GM21515 (cell line): ENCODE data around the gene AXIN1.

ENCODE experiments used
- ATAC-seq: cut with Tn5 transposase; IDR thresholded peaks from one replicate; pipeline ENCODE4 v1.9.1; 2021; ENCODE audit not compliant: unreplicated experiment

Gene AXIN1

DNA sequence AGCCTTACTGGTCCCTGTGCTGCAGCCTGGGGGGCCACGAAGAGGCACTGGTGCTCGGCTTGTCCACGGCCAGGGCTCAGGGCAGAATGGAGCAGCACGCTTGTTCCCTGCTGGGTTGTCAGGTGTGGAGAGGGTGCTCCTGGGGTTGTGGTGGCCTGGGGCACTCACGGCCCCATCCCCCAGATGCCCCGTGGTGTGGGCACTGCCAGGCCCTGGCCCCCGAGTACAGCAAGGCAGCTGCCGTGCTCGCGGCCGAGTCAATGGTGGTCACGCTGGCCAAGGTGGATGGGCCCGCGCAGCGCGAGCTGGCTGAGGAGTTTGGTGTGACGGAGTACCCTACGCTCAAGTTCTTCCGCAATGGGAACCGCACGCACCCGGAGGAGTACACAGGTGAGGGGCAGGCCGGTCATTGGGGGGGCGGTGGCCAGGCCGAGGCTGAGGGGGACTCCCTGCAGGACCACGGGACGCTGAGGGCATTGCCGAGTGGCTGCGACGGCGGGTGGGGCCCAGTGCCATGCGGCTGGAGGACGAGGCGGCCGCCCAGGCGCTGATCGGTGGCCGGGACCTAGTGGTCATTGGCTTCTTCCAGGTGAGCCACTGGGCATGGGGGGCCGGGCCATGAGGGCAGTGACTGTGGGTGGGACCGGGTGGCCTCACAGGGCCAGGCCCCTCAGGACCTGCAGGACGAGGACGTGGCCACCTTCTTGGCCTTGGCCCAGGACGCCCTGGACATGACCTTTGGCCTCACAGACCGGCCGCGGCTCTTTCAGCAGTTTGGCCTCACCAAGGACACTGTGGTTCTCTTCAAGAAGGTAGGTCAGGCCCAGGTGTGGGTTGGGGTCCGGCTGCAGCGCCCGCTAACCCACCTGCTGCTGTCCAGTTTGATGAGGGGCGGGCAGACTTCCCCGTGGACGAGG is 68.1 kb downstream of the AXIN1 start:
- no peak for ATAC-seq

DNA sequence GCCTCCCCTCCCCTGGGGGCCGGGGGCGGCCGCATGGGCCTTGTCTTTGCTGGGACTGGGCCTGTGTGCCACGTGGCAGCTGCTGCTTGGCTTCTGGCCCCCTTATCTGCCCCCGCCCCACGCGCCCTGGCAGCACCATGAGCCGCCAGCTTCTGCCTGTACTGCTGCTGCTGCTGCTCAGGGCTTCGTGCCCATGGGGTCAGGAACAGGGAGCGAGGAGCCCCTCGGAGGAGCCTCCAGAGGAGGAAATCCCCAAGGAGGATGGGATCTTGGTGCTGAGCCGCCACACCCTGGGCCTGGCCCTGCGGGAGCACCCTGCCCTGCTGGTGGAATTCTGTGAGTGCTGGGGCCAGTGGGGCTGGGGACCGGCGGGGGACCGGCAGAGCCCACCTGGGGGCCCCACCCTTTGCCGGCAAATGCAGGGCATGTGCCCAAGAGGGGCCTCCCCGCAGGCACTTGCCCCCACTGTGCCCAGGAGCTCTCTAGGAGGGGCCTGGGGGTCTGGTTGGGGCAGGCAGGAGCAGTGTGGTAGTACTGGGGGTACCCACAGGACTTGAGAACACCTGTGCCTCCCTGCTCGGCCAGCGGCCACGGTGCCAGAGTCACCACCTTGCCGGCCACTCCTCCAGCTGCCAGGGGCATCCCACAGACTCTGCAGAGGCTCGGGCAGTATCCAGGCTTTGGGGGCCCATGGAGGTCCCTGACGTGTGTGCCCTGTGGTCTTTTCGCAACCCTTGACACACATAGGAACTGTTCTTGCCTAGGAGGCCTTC is 69.3 kb downstream of the AXIN1 start, which contains the start of gene PDIA2:
Gene PDIA2, plus strand, starts transcription at position 132 of the 773 bp plus-strand sequence. Its CDS starts 6 bp downstream, at position 138.
- no peak for ATAC-seq

DNA sequence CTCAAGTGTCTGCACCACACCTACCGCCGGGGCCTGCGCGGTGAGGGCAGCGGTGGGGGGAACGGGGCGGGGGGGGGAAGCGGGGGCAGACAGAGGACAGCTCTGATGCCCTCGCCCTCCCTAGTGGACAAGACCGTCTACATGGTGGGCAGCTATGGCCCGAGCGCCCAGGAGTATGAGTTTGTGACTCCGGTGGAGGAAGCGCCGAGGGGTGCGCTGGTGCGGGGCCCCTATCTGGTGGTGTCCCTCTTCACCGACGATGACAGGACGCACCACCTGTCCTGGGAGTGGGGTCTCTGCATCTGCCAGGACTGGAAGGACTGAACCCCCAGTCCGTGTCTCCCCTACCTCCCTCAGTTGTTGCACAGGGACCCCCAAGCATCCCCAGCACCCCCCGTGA is 70.0 kb downstream of the AXIN1 start:
- ATAC-seq = no peak

DNA sequence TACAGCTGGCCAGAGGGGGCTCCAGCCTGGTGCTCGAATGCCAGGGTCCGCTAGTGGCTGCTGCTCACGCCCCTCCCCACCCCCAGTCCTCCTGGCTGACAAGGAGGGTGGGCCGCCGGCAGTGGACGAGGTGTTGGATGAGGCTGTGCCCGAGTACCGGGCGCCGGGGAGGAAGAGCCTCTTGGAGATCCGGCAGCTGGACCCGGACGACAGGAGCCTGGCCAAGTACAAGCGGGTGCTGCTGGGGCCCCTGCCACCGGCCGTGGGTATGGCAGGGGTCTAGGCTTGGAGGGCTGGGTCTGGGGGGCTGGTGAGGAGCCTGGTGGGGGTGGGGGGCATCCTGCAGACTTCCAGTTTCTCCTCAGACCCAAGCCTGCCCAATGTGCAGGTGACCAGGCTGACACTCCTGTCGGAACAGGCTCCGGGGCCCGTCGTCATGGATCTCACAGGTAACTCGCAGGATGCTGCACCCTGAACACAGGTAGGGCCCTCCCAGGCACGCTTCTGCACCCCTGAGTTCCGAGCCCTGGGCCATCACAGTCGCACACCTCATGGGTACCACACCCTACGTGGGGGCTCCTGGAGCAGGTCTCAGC is 70.8 kb downstream of the AXIN1 start:
- ATAC-seq = no peak

DNA sequence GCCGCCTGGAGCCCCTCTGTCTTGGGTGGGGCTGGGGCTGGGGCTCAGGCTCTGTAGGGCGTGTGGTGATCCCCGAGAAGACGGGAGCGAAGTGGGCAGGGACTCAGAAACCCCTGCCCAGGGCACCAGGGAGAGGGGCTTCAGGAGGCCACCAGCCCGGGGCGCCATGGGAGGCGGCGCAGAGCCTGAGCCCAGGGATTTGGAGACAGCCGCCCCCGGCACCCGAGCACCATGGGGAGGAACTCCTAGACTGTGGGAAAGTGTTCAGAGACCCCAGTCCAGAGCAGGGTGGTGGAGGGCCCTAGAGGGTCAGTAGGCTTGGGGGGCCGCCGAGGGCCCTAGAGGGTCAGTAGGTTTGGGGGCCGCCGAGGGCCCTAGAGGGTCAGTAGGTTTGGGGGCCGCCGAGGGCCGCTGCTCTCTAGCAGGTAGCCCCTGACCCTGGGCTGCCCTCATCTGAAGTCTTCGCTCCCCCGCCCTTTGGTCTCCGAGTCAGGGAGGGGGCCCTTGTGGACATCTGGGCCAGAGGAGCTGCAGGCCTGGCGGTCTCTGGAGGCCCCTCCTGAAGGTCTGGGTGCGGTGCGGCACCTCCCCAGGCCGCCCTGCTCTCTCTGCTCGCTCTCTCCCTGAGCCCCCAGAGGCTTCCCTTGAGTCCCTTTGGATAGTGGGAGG is 71.4 kb downstream of the AXIN1 start:
- no peak for ATAC-seq

DNA sequence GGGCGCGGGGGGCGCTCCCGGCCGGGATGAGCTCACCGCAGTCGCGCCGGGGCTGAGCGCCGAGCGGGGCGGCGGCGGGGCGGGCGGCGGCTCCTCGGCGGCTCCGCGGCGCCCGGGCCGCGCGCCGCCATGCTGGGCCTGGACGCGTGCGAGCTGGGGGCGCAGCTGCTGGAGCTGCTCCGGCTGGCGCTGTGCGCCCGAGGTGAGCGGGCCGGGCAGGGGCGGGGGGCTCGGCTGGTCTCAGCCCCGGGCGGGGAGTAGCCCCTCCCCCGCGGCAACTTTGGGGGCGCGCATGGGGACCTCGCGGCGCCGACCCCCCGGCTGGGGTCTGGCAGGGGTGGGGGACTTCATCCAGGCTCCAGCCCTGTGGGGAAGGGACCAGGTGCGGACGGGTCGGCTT is 72.0 kb downstream of the AXIN1 start, which contains the start of gene ARHGDIG:
Gene ARHGDIG, plus strand, starts transcription at position 40 of the 400 bp plus-strand sequence. Its CDS starts 90 bp downstream, at position 130.
- no peak for ATAC-seq

DNA sequence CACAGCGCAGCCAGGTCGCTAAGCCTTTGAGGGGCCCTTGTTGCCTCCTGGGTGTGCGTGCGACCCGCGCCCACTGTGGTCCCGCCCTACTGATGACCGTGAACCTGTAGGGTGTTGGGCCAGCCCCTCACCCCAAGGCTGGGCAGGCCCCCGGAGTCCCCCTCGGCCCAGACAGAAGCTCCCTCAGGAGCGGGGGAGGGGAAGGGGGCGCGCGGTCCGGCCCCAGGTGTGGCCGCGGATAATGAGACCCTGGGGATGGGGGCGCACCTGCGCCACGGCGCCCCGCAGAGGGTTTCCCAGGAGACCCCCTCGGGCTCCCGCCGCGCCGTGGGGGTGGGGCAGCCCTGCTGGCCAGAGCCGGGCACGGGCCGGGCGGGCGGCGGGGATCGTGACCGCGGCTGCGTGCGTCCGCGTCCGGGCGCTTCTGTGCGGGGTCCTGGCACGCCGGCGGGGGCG is 72.5 kb downstream of the AXIN1 start:
- no peak for ATAC-seq

DNA sequence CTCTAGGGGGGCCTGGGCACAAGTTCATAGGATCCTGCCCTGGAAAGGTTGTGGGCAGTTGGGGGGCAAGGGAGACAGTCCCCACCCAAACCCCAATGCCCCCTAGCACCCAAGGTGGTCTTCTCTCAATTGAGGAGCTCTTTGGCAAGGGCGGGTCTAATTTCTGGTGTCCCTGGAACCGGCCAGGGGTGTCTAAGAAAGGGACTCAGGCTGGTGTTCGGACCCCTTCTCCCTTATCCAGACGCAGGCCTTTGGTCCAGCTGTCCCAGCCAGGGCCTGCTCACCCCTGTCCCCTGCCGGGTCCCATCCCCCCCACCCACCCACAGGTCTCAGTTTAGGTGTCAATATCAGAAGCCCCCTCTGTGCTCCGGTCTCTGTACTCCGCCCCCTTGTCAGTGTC is 73.0 kb downstream of the AXIN1 start:
- ATAC-seq = no peak

DNA sequence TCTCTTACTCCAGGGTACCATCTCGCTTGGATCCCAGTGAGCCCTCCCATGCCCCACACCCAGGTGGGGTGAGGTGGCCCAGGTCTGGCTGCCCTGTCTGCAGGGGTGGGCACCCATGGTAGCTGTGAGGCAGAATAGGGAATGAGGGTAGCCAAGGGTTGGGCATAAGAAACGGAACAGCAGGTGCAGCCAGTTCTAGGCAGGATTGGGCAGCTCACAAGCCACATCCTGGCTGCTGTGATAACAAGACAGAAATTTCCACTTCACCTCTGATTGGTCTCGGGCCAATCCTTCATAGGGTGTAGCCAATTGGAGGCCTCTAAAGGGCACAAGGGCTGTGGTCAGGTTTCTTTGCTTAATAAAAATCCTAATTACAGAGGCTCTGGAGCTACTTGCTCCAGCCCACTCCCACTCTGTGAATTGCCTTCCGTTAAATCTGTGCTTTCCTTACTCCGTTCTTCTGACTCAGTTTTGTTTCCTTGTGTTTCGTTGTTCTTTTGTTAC is 73.6 kb downstream of the AXIN1 start:
- ATAC-seq = no peak

DNA sequence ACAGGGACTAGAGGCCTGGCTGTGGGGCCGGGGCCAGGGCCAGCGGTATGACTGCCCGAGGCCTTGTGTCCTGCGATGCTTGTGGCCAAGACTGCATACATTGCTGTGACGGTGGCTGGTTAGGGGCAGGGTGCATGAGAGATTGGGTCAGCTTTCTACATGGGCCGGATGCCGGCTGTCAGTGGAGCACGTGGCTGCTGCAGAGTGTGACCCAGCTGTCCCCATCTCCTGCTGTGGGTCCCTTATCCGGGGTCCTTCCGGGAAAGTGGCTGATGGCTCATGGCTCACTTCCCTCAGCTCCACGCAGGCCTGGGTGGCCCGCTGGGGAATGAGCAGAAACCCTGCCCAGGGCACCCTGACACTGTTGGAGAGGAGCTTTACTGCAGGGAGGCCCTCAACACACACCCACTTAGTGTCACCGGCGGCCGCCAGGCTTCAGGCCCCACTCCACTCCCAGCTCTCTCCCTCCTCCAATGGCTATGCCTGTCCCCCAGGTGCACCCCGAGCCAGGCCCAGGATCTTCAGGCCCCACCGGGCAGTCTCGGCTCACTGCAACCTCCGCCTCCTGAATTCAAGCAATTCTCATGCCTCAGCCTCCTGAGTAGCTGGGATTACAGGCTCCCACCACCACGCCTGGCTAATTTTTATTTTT is 76.0 kb downstream of the AXIN1 start:
- ATAC-seq = no peak

DNA sequence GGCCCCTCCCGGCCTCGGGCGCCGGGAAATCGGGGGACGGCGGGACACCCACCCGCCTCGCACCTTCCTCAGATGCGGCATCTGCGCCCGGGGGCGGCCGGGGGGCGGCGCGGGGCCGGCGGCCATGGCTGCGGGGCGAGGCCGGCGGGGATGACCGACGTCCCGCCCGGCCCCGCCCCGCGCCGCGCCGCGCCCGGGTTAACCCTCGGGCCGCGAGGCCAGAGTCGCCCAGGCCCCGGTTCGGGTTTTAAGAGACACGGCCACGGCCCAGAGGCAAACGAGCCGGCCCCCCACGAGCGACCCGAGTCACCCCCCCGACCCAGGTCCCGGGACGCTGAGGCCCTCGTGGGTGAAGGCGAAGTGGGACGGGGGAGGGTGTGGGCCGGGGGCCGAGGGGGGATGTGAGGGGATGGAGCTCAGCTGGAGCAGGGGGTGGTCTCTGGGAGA is 76.7 kb downstream of the AXIN1 start, which contains the start of gene RGS11:
Gene RGS11, minus strand, starts transcription at position 159 of the 447 bp plus-strand sequence. Its CDS starts 33 bp downstream, at position 126.
- ATAC-seq = no peak

DNA sequence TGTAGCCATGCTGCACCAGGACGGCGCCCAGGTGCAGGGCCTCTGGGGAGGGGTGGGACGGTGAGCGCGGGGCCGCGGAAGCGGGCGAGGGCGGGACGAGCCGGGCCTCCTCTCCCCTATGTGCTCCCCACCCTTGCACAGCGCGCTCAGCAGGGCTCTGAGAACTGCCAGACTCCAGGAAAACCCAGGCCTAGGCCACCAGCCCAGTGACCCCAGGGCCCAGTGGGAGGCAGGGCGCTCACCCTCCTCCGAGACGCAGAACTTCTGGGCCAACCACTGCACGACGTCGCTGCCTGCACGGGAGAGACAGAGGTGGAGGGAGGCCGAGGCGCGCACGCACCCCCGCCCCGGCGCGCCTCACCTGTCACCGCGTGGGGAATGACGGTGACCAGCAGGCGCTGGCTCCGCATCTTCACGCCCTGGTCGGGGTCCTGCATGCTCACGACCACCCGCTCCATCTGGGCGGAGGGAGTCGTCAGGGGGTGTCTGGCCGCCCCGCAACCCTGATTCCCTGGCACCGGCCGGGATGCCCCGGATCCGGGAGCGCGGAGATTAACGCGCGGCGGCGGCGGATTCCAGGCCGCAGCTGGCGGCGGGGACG is 77.4 kb downstream of the AXIN1 start:
- ATAC-seq = no peak

DNA sequence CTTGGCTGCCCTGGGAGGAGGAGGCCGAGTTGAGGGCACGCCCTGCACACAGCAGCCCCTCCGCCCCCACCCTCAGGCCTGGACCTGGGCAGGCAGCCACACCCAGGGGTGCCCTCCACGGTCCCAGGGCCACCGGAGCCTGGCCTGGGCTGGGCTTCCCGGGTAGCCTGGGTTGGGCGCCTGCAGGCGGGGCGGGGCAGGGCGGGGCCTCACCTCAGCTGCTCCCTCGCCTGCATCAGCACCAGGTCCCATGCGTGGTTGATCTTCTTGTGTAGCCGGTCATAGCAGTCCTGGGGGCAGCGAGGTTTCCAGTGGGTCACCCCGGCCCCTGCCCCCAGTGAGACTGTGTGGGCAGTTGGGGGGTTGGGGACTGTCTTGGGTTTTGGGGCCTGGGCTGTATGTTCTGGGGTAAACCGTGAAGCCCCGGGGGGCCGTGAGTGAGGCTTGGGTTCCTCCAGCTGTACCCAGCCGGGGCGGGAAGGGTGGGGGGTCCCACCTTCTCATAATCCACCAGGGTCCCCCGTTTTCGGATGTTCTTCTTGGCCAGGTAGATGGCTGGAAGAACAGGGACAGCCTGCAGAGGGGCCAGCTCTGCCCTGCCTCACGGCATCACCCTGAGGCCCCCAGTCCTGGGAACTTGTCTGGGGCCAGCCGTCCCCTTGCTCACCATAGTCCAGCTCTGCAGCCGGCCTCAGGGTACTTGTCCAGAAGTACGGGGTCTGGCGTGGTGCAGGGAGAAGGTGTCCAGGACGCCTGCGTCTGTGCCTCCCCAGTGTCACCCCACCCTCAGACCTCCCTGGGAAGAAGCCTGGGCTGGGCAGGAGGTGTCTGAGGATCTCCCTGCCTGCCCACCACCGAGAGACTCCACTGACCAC is 78.7 kb downstream of the AXIN1 start:
- ATAC-seq = no peak

DNA sequence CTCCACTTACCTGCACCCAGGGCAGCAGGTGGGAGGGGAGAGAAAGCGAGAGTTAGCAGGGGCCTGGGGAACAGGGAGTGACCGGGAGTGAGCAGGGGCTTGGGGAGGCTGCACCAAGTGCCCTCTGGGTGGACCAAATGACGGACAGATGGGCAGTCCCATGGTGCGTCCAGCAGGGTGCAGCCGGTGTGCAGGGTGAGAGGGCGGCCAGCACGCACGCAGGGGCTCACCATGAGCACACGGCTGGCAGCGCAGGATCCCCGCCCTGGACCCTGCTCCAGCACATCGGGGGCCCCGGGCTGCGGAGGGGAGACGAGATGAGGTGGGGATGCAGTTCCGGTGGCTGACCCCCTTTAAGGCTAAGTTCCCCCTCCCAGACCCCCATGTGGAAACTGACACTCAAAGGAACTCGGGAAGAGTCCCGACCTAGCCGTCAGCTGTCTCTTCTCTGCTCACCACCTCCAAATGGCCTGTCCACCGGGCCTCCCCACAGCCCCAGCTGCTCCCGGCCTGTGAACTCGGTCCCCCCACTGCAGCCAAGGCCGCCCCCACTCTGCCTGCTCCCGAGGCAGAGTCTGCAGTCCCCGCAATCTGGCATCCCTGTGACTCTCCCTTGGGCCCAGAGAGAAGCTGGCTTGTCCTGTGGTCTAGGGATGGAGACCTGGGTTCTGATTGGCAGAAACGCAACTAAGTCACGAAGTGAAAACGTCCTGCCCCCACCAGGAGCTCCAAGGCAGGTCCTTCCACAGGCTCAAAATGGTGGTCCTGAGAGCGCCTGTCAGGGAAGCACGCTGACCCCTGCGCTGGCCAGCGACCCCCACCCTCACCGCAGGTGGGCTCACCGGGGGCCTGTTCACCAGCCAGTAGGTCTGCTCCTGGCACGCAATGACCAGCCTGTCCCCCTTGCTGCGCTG is 79.6 kb downstream of the AXIN1 start:
- ATAC-seq = no peak

DNA sequence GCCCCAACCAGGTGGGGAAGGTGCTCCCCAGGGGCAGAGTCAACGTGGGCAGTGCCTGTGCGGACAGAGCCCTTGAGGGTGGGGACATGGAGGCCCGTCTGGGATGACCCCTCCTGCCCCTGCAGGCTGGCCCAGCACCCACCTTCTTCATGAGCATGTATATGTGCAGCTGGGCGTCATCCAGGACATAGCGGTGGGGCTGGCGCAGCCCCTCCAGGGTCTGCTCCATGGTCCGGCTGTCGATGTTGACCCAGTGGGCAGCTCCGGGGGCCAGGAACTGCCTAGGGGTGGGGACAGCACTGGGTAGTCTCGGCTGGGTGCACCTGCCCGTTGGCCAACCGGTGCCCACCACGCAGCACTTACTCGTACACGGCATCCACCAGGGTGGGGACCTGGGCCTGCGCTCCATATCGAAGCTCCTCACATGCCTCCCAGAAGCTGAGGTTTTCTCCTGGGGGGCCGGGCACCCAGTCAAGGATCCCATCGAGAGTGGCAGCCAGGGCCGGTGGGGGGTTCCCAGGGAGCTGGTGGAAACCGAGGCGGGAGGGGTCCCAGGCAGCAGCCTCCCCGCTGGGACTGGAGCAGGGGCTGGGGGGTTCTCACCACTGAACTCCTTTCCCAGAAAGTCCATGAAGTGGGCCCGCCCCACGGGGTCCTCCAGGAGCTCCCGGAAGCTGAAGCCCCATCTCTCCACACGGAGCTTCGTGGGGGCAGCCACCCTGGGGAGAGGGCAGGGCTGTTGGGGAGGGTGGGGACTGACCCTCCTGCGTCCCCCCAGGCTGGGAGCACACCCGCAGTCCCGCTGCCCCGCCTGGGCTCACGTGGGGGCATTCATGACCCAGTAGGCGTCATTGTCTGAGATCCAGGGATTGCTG is 81.9 kb downstream of the AXIN1 start:
- no peak for ATAC-seq

DNA sequence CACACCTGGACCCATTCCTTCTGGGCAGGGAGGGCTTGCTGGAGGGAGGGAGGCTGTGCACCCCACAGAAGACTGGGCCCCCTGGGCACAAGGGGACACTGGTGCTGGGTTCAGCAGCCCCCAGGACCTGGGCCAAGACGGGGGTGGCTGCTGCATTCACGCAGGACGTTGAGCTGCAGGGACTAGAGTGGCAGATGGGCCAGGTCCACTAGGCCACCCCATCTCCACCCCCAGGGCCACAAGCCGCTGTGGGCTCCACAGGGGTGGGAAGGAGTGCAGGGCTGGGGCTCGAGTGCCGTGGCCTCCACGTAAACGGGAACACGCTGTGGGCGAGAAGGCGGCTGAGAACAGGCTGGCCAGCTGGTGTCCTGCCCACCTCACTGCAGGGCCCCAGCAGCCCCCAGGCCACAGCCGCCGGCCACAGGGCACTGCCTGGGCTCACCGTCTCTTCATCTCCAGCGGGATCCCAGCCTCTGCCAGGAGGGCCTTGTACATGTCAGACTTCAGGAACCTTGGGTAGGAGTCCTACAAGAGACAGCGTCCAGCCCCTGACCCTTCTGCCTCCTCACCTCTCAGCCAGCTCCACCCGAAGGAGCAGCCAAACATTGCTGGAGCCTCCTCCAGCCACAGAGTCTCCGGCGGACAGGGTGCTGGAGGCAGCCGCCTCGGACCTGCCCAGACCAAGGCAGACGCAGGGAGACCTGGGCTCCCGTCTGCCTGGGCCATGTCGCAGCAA is 83.3 kb downstream of the AXIN1 start:
- ATAC-seq = no peak
